NCI-H82 treated with DMSO at 0.1 percent for 48 hours (cell line): ENCODE measurements around the gene NRF1.
"Not testable (repeated sequence)": the region's sequence is repeated elsewhere in the genome, so short reads cannot be mapped to it uniquely, and the experiment has no call there.

Experiments used
- DNase-seq: peaks from one replicate; lab custom pipeline; 2025; ENCODE audit not compliant: unreplicated experiment; lab: John Stamatoyannopoulos, UW

The NRF1 gene

DNA sequence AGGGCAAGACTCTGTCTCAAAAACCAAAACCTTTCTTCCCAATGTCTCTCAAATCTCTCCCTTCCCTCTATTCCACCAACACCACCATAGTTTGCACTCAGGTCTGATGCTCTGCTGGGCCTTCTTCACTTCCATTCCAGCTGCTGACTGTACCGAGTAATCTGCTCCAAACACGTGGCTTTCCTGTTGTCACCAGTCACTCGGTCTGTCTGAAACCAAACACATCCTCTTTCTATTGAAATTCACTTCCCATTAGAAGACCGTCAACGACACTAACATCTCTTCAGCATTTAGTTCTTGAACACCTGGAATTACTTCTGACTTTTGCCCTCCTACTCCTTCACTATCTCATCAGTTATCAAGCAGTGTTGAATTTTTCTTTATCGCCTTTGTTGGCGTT, 4.7 kb upstream of the NRF1 start:
- DNase-seq, result no peak

DNA sequence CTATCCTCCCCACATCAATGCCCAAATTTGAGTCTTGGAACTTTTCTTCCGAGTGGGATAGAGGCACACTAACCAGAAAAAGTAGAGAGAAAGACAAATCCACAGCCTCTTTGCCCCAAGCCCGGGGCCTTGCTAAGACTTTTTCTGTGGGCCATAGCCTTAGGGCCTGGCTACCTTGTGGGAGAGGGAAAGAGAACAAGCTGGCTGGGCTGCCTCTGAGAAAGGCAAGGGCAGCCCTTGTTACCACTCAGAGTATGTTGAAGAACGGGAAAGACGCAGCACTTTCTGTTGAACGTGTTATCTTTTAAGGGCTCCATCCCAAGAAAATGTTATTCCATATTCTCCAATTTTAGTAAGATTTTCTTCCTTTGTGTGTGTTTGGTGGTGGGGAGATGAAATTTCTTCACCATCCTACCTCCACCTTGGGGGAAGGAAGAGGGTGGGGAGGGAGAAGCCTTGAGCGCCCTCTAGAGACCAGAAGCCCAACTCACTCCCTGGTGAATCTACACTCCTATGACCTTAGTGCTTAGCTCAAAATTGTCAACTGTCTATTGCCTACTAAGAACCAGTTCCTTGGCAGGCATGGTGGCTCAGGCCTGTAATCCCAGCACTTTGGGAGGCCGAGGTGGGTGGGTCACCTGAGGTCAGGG, 3.9 kb upstream of the NRF1 start:
- peak; percentile 12 for DNase-seq

DNA sequence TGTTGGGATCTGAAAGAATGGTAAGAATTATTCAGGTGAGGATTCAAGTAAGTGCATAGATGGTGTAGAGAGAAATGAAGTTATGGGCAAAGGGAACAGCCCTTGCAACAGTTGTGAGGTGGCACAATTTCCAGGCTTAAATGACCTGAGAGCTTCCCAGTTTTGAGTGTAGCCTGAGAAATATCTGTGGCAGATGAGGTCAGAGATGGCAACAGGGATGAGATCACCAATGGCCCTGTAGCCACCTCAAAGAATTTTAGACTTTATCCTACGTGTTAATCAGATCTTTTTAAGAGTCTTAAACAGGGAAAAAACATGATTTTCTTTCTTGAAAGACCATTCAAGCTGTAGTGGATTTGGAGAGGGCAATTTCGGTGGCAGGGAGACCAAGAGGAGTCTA, 1.9 kb upstream of the NRF1 start:
- no peak for DNase-seq

DNA sequence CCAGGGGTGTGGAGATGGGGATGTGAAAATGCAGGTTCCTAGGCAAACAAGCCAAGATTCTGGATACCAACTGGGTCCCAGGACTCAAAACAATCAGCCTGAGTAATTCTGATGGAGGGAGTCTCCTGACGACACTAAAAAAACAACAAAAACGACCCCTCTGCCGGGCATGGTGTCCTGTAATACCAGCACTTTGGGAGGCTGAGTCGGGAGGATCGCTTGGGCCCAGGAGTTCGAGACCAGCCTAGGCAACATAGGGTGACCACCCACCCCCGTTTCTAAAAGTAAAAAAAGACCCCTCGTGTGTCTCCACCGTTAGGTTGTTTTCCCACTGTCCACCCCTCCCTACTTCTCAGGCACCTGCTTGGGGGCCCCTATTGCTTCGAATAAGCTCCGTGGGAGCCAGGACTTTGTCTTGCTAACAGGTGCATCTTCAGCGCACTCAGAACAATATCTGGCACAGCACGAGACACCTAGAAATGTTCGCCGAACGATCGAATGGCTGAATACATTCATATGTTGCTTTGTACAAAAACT, 743 bp upstream of the NRF1 start:
- DNase-seq, result no peak

DNA sequence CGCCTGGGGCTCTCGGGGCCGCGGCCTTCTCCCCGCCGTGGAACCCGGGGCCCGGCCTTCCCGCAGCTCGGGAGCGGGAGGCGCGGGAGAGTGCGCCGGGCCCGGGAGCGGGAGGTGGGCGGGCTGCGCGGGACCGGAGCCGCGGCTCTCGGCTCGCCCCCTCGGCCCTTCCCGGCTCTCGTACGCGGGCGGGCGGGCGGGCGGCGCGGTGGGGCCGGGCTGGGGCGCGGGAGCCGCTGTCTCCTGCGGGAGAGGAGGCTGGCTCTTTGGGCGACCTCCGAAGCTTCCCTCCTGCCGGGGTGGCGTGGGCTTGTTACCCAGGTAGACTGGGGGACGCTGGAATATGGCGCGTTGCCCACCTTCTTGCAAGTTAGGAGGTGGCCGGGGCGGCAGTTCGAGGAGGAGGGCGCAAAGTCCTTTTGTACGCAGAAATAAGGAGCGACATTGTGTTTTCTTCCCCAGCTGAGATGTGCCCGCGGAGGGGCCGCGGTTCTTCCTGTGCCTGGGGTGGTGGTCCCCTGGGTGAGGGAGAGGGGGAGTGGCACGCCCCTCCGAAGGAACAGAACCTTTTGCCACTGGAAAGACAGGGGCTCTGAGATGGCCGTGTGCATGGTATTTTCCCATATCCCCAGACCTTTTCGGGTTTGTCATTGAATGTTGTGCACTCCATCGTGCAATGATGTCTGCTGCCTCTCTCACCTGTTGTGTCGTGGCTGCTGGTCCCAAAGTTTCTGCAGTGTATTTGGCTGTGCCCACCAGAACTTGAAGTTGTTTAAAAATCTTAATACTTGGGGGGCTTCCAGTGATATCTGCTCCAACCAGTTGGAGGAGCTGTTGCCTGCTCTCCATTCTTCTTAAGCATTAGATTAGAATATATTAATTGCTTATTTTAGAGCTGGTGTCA, 844 bp downstream of the NRF1 start:
- DNase-seq, result peak; percentile 15

DNA sequence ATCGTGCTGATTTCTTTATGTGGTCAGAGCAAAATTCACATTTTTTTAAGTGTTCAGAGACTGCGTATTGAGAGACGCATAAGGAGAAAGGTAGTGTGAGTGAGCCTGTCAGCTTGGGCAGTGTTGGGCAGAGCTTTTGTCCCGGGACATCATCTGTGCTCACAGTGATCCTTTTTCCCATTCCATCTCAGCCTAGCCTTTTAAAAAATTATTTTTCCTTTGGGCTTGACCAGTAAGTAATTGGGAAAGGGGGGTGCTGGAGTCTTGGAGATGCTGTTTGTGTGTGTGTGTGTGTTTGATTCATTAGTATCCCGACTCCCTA, 1.5 kb downstream of the NRF1 start:
- no peak for DNase-seq

DNA sequence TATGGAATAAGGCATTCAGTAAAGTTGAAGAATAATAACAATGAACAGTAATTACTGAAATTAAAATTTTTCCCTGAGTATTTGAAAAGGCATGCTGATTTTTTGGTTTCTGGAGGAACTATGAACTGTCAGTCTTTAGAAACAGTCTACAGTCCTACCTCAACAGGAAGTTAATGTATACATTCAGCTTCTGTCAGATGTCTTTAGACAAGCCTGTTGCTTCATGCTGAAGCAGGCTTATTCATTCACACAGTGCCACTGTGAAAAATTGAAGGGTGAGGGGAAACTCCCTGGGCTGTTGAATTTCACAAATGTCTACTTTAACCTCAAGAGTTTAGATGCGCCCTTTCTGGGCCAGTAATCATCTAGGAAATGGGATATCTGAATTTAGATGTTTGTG, 3.5 kb downstream of the NRF1 start:
- DNase-seq, result no peak

DNA sequence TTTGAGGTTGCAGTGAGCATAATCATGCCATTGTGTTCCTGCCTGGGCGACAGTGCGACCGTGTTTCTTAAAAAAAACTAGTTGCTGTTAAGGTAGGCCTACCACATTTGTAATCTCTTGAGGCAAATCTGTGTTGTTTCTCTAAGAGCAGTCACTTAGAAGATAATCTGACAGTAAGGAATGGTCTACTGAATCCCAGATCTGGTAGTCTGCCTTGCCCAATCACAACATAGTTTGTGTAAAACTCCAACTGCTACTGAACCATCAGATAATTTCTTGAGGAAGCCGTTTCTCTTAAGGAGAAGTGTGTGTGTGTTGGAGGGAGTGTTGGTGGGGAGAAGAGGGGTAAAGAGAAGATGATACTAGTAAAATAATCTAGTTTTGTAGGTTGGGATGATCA, 5.0 kb downstream of the NRF1 start:
- no peak for DNase-seq

DNA sequence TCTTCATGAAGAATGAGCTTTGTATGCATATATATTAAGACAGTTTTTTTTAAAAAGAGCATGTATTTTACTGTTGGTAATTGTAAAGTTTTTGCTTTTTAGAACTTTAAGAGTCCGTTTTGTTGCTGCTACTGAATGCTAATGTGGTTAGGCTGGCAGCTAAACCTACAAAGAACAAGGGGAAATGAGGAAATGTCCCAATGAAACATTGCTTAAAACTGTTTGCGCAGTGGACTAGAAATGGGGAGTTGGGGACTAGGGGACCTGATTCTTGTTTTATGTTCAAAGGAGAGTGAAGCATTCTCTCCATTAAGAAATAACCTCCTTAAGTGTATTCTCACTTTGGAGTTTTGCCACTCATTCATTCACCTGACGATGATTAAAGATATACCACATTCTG, 5.7 kb downstream of the NRF1 start:
- no peak for DNase-seq

DNA sequence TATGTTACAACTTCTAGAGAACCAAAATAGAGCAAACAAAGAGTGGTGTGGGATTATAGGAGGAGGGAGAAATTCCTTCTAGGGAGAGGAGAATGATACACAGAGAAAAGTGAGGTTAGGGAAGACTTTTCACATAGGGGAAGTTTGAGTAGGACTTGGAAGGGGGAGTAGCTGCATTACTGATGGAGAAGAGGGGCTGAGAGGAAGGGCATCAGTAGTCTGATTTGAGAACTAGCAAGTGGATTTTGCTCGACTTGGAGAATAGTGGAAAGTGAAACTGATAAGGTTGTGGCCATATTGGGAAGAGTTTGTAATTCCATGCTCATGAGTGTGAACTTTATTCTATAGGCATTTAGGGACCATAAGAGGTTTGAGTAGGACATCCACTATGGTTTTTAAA, 6.1 kb downstream of the NRF1 start:
- DNase-seq, result no peak

DNA sequence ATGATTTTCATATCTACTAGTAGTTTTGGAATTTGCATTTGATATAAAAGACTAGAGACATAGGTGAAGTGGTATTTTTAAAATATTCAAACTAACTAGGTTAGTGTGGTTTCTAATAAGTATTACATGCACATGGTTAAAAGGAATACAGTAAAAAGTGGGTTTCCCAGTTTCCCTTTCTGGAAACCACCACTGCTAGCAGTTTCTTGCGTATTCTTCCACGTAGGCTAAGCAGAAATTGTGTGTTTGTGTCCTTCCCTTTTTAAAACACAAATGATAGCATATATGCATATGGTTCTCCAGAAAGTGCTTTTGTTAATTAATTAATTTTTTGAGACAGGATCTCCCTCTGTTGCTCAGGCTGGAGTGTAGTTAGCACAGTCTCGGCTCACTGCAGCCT, 15.4 kb downstream of the NRF1 start:
- DNase-seq, result no peak

DNA sequence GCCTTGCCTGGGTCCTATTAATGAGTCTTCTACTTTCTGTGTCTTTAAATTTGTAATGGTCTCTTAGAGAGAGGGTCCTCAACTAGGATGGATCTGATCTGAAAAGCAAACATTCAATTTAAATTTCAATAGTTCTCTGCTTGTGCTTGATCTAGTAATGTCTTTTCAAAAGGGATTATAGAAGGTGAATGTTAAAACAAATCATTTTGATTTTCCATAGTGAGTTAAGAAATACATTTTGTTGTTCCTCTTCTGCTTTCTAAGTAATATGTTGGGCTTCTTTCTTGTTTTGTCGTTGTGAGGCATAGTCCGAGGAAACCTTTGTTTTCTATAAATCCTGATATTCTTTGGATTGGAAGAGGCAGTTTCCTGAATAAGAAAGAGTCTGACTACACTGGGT, 18.8 kb downstream of the NRF1 start:
- DNase-seq, result no peak

DNA sequence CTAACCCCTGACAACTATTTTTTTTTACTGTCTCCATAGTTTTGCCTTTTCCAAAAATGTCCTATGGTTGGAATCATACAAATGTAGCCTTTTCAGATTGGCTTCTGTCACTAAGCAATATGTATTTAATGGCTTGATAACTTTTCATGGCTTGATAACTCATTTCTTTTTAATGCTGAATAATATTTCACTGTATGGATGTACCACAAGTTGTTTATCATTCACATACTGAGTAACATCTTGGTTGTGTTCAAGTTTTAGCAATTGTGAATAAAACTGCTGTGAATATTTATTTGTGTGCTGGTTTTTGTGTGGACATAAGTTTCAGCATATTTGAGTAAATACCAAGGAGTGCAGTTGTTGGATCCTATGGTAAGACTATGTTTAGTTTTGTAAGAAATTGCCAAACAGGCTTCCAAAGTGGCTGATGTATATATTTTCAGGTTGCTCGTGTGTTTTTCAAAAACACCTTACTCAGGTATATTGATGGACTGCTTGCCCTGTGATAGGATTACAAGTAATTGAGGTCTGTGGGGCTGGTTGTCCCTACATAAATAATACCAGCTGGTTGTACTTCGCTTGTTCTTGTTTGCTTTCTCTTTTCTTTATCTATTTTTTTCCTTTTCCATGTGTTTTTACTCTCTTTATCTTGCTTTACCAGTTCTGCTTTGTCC, 23.0 kb downstream of the NRF1 start:
- DNase-seq, result no peak

DNA sequence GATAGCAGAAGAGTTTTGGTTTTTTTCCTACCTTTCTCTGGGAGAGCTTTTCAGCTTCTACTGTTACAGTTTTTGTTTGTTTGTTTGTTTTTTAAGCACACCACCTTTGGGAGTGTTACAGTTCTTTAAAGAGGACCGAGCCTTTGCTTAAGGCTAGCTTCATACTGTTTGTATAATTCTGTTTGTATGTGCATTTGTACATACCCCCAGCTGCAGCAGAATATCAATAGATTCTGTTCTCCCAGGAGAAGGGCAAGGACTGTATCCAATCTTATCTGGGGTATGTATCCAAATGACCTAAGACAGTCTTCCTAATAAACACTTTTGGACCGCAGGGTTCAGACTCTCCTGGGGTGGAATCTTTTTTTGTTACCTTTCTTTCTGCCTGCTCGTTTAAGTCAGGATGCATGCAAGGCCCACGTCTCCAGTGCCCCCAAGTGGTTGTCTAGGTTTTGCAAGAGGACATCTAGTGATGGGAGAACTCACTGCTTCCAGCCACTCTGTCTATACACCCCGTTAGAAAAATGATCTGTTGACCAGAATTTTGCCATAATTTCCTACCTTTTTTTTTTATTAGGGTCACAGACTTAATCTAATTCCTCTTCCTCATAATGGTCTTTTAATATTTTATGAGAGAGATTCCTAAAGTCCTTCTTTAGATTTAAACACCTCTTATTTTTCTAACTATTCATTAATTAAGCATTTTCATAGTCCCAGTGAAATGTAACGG, 23.9 kb downstream of the NRF1 start:
- DNase-seq, result peak; percentile 59

DNA sequence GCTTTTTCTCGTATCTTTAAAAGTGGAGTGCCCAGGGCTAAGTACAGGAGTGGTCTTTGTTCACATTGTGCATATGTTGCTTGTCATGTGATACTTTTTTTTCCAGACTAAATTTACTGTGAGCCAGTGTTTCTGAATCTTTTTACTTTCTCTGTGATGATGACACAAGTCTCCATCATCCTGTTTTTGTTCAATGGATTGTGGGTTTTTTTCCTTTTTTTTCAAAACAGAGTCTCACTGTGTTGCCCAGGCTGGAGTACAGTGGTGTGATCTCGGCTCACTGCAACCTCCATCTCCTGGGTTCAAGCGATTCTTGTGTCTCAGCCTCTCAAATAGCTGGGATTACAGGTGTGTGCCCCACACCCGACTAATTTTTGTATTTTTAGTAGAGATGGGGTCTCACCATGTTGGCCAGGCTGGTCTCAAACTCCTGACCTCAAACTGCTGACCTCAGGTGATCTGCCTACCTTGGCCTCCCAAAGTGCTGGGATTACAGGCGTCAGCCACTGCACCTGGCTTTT, 24.6 kb downstream of the NRF1 start:
- not testable (repeated sequence) for DNase-seq

DNA sequence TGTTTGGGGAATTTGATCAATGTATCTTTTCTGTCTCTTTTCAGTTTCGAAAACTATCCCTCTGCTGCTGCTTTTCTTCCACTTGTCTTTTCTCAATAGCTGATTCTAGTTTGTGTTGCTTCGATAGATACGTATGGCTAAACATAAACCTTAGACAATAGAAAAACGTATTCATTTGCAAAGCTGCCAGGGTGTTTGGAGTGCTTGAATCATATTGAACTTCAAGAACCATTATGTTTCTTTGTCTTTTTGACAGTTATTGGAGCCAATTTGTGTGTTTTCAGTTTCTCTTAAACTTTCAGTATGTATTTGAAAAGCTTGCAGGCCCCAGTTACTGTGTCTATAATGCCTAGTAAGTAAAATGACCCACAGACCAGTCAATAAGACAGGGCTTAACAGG, 25.1 kb downstream of the NRF1 start:
- no peak for DNase-seq

DNA sequence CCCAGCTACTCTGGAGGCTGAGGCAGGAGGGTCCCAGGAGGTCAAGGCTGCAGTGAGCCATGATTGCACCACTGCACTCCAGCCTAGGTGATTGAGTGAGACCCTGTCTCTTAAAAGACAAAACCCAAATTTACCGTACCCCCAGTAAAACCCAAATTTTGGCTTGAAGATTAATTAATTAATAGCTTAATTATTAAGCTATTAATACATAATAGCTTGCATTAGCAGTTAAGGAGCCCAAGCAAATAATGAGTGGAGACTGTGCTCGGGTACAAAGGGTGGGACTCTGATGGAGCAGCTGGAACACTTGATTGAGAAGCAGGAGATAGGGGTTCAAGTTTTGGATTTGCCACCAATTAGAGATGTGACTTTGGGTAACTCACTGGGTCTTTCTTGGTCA, 28.9 kb downstream of the NRF1 start:
- no peak for DNase-seq

DNA sequence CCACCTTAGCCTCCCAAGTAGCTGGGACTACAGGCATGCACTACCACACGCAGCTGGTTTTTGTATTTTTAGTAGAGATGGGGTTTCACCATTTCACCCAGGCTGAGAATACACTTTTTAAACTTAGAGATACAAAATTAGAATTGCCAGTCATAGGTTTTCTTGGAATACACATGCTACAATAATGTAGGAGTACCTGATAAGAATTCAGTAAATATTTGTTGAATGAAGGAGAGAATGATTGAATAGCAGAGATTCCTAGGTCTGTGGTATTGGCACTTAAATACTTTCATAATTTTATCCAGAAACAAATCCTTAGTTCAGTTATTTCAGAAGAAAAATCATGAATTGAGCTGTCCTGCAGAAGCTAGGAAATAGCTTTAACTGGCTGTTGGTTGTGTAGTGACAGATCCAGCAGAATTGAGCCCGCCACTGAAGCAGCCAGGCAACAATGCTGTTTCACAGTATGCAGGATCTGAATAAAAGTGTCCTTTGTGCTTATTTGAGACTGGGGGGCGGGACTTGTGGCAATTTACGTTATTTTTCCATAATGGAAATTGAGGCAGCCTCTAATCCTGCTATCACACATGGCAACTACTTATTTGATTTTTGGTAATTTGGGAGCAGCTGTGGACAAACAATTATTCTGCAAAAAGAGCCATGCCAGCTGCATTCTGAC, 31.5 kb downstream of the NRF1 start:
- DNase-seq, result no peak

DNA sequence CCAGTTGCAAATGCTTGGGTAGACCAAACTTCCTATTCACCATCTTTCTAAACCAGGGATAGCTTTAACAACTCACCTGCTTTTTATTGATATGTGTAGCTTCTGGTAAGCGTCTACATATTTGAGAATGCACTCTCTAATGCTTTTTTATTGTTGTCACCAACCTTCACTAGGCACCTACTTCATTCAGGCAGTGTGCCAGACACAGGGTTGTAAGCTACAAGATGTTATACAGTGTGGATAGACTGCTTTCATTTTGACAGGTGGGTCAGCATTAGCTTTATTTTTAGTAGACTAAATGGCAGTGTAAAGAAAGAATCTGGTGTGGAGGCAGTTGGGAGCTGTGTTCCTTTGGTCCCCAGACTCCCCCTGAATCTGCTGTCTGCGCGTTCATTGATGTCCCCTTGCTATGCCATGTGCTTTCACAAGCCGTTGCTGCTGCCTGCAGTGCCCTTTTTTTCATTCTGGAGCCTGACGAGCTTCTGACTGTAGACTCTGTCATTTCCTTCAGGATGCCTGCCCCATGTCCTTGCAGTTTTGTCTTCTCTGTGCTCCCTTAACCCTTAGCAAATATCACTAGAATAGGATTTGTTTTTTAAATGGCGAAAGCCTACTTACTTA, 32.1 kb downstream of the NRF1 start:
- DNase-seq, result no peak

DNA sequence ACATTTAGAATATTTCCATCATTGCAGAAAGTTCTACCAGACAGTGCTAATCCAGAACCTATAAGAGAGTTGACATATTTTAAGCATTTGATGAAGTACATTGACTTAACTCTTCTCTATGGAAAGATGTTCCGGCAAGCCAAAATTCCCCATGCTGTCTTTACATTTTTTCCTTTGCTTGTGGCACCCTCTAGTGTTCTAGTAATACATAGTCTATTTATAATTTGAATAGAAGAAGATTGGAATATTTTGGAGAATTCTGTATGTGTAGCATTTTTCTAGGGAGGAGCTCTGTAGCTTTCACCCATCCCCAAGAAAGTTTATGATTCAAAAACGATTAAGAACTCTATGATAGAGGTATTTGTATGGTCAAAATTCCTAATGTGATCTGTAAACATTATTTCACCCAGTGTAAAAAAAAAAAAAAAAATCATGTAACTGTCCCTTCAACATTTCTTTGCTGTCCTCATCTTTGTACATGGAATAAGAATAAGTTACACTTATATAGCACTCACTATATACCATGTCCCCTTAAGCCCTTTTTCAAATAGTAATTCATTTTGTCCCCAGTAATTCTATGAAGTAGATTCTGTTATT, 33.2 kb downstream of the NRF1 start:
- DNase-seq, result peak; percentile 6
